B cell (primary cell): ENCODE results near the gene HOMEZ. TPM values are rescaled to one million over a fixed set of nuclear protein-coding genes. Genes with fewer than 3 reads are reported as not detected.

Experiments used
- ATAC-seq: fragments of 200-7000 bp; cut with Tn5 transposase; one replicate; pipeline ENCODE4 v1.10.0; 2021; ENCODE audit warnings: low read depth, mild to moderate bottlenecking, moderate number of reproducible peaks, moderate library complexity
- CTCF ChIA-PET: fragments of 350-600 bp; sonication (Branson Sonifier 250); formaldehyde crosslinking; loops from one replicate; lab custom pipeline; 2021; ENCODE audit warnings: antibody characterized with exemption, inconsistent platforms; lab: Charles Lee
- POLR2A ChIA-PET: fragments of 350-600 bp; sonication (Branson Sonifier 250); formaldehyde crosslinking; loops from one replicate; lab custom pipeline; 2021; ENCODE audit warnings: antibody characterized with exemption; lab: Charles Lee
- DNase-seq: peaks from one replicate; pipeline ENCODE4 v3.0.0; 2013
- H2AFZ ChIP-seq: 2 replicates; pipeline ENCODE4 v1.6.1; 2012; ENCODE audit warnings: mild to moderate bottlenecking, low read depth, low read length; ENCODE audit not compliant: insufficient read depth, poor library complexity, severe bottlenecking
- H3K27ac ChIP-seq, 2 donors: 1 replicate in 1 of 2; 2 replicates in 1 of 2; pipeline ENCODE4 v1.5.1; 2012 to 2013; ENCODE audit warnings: low read length in 2 of 2, mild to moderate bottlenecking in 2 of 2, moderate library complexity in 1 of 2
- H3K27me3 ChIP-seq, 4 experiments: fragments of 200-600 bp in 1 of 4; sonication (generic) in 1 of 4; replicated peaks in 1 of 4; 1 replicate in 2 of 4; 2 replicates in 2 of 4; pipeline versions ENCODE4 v1.6.1 to v1.7.0; 2013 to 2016; ENCODE audit warnings: low read length in 3 of 4, mild to moderate bottlenecking in 2 of 4, mixed read lengths in 1 of 4, moderate library complexity in 1 of 4; ENCODE audit not compliant: insufficient read depth in 4 of 4, control insufficient read depth in 3 of 4; ENCODE audit errors: control extremely low read depth in 1 of 4
- H3K36me3 ChIP-seq, 2 experiments: replicated peaks in 1 of 2; 1 replicate in 1 of 2; 2 replicates in 1 of 2; pipeline versions ENCODE4 v1.6.1 to v1.7.1; 2013; ENCODE audit warnings: low read length in 1 of 2; ENCODE audit not compliant: insufficient read depth in 2 of 2, control insufficient read depth in 1 of 2; ENCODE audit errors: control extremely low read depth in 1 of 2, extremely low read depth in 1 of 2
- H3K4me1 ChIP-seq, 2 donors: fragments of 200-600 bp in 1 of 2; sonication (generic) in 1 of 2; 1 replicate in 1 of 2; 2 replicates in 1 of 2; pipeline versions ENCODE4 v1.5.1 to v1.6.1; 2013 to 2017; ENCODE audit warnings: low read length in 2 of 2; ENCODE audit not compliant: control insufficient read depth in 2 of 2, insufficient read depth in 2 of 2
- H3K4me2 ChIP-seq: replicated peaks from 2 replicates; pipeline ENCODE3; 2012; ENCODE audit warnings: mild to moderate bottlenecking, low read depth, low read length; ENCODE audit not compliant: poor library complexity, severe bottlenecking
- H3K4me3 ChIP-seq, 5 experiments: fragments of 200-600 bp in 1 of 5; sonication (generic) in 1 of 5; 1 replicate in 3 of 5; 2 replicates in 2 of 5; pipeline versions ENCODE4 v1.5.1 to v1.7.0; 2011 to 2016; ENCODE audit warnings: low read length in 4 of 5, mild to moderate bottlenecking in 4 of 5, low read depth in 2 of 5, control low read depth in 1 of 5, moderate library complexity in 1 of 5; ENCODE audit not compliant: insufficient read depth in 1 of 5; ENCODE audit errors: control extremely low read depth in 1 of 5, extremely low read depth in 1 of 5
- H3K79me2 ChIP-seq: fragments of 200-600 bp; sonication (generic); one replicate; pipeline ENCODE4 v1.6.0; 2016; ENCODE audit warnings: low read length; ENCODE audit not compliant: control insufficient read depth, insufficient read depth
- H3K9ac ChIP-seq: fragments of 200-600 bp; sonication (generic); 2 replicates; pipeline ENCODE4 v1.6.1; 2017; ENCODE audit warnings: mild to moderate bottlenecking, low read length, moderate library complexity
- H3K9me3 ChIP-seq, 3 donors: one replicate each; pipeline versions ENCODE4 v1.6.1 to v1.7.1; 2013; ENCODE audit warnings: low read length in 2 of 3; ENCODE audit not compliant: control insufficient read depth in 2 of 3, insufficient read depth in 1 of 3; ENCODE audit errors: control extremely low read depth in 1 of 3
- H4K20me1 ChIP-seq: 2 replicates; pipeline ENCODE4 v1.6.0; 2012; ENCODE audit warnings: mild to moderate bottlenecking, low read length; ENCODE audit not compliant: insufficient read depth, control insufficient read depth, poor library complexity, severe bottlenecking
- H3K27ac Mint-ChIP-seq: one replicate; pipeline ENCODE4 v1.8.0; 2021; ENCODE audit warnings: mixed read lengths
- H3K27me3 Mint-ChIP-seq: one replicate; pipeline ENCODE4 v1.8.0; 2021; ENCODE audit warnings: mixed read lengths
- H3K4me1 Mint-ChIP-seq: one replicate; pipeline ENCODE4 v1.8.0; 2021; ENCODE audit warnings: mixed read lengths
- H3K4me3 Mint-ChIP-seq: one replicate; pipeline ENCODE4 v1.8.0; 2021; ENCODE audit warnings: mixed read lengths
- H3K9me3 Mint-ChIP-seq: one replicate; pipeline ENCODE4 v1.8.0; 2022; ENCODE audit warnings: mixed read lengths; ENCODE audit not compliant: insufficient read depth
- EZH2 ChIP-seq: IDR thresholded peaks from 2 replicates; pipeline ENCODE4 v1.6.1; 2012; ENCODE audit warnings: borderline replicate concordance, low read depth, mild to moderate bottlenecking, moderate library complexity, low read length; ENCODE audit not compliant: insufficient read depth, poor library complexity, severe bottlenecking
- WGBS: methylation state at CpG from one replicate; pipeline ENCODE4 v1.1.5; 2013; ENCODE audit warnings: missing lambda C conversion rate; ENCODE audit not compliant: insufficient coverage; 5-methylcytosine and 5-hydroxymethylcytosine counted together
- intact Hi-C: fragments of 100-400 bp; cut with micrococcal nuclease; formaldehyde crosslinking; loops from one replicate; pipeline ENCODE4 v1.10.0; 2022
- polyA plus RNA-seq: library from polyadenylated mRNA; depleted of rRNA; stranded (reverse); fragments of >200 nt; gene quantifications from 2 replicates; pipeline ENCODE4 v1.2.3, GENCODE V29; 2012
- total RNA-seq, 2 donors: library from RNA; stranded (reverse); fragments of 120-200 nt in 1 of 2; gene quantifications; 1 replicate in 1 of 2; 2 replicates in 1 of 2; pipeline versions ENCODE4 v1.2.3 to v1.2.4, GENCODE V29; 2013 to 2022
- TF ChIP-seq, protein P1 (sequence below): fragments of 200-600 bp; IDR thresholded peaks from one replicate; pipeline ENCODE4 v1.8.0; 2022; ENCODE audit warnings: antibody characterized with exemption, mild to moderate bottlenecking

HOMEZ gene
- total and polyA plus RNA-seq, 2 donors (not counting 1 experiment from before 2014, with no cell fraction given) = 4.2 to 15.5 TPM

GRCh38 chr14:23249824-23250223 is 36.1 kb downstream of the HOMEZ start:
- CTCF ChIA-PET = no interaction called here
- POLR2A ChIA-PET = no interaction called here
- Histone ChIP-seq H3K27ac (no peak overlapping the region), H4K20me1 (no peaks in the 10 kb centered on the region), H3K4me3 (no peak overlapping the region), H3K9ac (no peak overlapping the region), H2AFZ (no peak overlapping the region), H3K4me1 (no peaks in the 10 kb centered on the region), H3K36me3 (no peaks in the 10 kb centered on the region), H3K9me3 (no peaks in the 10 kb centered on the region), H3K27me3 (peaks cover 0 to 6% (median 0%) of the 10 kb centered on the region in 4 experiments), H3K79me2 (no peaks in the 10 kb centered on the region), H3K4me2 (no peak overlapping the region)
- WGBS = 87% methylated on average over 3 of the region's 6 CpGs
- no peaks in the 10 kb centered on the region for H3K9me3 Mint-ChIP-seq
- peaks cover 33% of the 10 kb centered on the region for H3K27me3 Mint-ChIP-seq
- H3K4me1 Mint-ChIP-seq = no peaks in the 10 kb centered on the region
- no peak for DNase-seq
- TF ChIP-seq, protein P1, sequence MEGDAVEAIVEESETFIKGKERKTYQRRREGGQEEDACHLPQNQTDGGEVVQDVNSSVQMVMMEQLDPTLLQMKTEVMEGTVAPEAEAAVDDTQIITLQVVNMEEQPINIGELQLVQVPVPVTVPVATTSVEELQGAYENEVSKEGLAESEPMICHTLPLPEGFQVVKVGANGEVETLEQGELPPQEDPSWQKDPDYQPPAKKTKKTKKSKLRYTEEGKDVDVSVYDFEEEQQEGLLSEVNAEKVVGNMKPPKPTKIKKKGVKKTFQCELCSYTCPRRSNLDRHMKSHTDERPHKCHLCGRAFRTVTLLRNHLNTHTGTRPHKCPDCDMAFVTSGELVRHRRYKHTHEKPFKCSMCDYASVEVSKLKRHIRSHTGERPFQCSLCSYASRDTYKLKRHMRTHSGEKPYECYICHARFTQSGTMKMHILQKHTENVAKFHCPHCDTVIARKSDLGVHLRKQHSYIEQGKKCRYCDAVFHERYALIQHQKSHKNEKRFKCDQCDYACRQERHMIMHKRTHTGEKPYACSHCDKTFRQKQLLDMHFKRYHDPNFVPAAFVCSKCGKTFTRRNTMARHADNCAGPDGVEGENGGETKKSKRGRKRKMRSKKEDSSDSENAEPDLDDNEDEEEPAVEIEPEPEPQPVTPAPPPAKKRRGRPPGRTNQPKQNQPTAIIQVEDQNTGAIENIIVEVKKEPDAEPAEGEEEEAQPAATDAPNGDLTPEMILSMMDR = no peak
- no peak for TF ChIP-seq EZH2
- H3K27ac Mint-ChIP-seq = no peak overlapping the region
- H3K4me3 Mint-ChIP-seq = no peak overlapping the region
- ATAC-seq = no peak
- intact Hi-C loops = no loop called here

GRCh38 chr14:23248601-23249000 is 37.3 kb downstream of the HOMEZ start:
- Mint-ChIP-seq H3K4me3 (no peak overlapping the region), H3K27ac (no peak overlapping the region), H3K4me1 (no peaks in the 10 kb centered on the region), H3K27me3 (peaks cover 27% of the 10 kb centered on the region), H3K9me3 (no peaks in the 10 kb centered on the region)
- Histone ChIP-seq H4K20me1 (no peaks in the 10 kb centered on the region), H3K27ac (no peak overlapping the region), H2AFZ (no peak overlapping the region), H3K4me2 (no peak overlapping the region), H3K36me3 (no peaks in the 10 kb centered on the region), H3K79me2 (no peaks in the 10 kb centered on the region), H3K4me1 (no peaks in the 10 kb centered on the region), H3K27me3 (peaks cover 0 to 6% (median 0%) of the 10 kb centered on the region in 4 experiments), H3K4me3 (no peak overlapping the region), H3K9ac (no peak overlapping the region), H3K9me3 (no peaks in the 10 kb centered on the region)
- CTCF ChIA-PET = interaction anchor here (1.4 kb wide), 1 partner anchor 171 kb away, joined by 3 read pairs; no protein-coding TSS in a partner anchor
- DNase-seq (no peak), ATAC-seq (no peak)
- no CpG with 5 or more reads among the region's 7 CpGs for WGBS
- intact Hi-C loops = no loop called here
- POLR2A ChIA-PET = no interaction called here
- TF ChIP-seq EZH2 = no peak
- TF ChIP-seq, protein P1 = no peak
